IPS DF 19.7 (cell line): ENCODE results near the gene LMBR1.
"Not testable (repeated sequence)": the region's sequence is repeated elsewhere in the genome, so short reads cannot be mapped to it uniquely, and the experiment has no call there.

Experiments
- DNase-seq: peaks from one replicate; pipeline ENCODE4 v3.0.0-alpha.2; 2013; ENCODE audit warnings: low read depth, low spot score

The LMBR1 gene

DNA sequence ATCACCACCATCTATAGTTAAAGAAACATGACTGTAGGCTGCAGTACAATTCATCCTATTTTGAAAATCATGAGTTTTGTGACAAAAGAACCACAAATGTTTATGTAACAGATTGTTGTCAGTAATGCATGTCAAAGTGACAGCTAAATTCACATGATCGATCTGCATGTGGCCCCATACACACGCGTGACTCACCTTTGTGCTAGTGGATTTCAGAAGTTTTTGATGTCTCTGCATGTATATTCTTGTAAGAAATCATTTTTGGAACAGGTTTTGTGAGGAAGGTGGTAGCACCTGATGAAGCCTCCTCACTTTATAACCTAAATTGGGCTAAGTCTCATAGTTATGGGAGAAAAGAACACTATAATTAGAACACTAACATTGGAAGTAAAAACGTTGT is 235.3 kb downstream of the LMBR1 start:
- DNase-seq: no peak

- no peak for DNase-seq
Observed at GRCh38 chr7:156656598-156656997, 236.4 kb downstream of the LMBR1 start.

- DNase-seq: no peak
Observed at GRCh38 chr7:156655983-156656382, 237.0 kb downstream of the LMBR1 start.

GRCh38 chr7:156655251-156655650 is 237.7 kb downstream of the LMBR1 start:
- no peak for DNase-seq

DNA sequence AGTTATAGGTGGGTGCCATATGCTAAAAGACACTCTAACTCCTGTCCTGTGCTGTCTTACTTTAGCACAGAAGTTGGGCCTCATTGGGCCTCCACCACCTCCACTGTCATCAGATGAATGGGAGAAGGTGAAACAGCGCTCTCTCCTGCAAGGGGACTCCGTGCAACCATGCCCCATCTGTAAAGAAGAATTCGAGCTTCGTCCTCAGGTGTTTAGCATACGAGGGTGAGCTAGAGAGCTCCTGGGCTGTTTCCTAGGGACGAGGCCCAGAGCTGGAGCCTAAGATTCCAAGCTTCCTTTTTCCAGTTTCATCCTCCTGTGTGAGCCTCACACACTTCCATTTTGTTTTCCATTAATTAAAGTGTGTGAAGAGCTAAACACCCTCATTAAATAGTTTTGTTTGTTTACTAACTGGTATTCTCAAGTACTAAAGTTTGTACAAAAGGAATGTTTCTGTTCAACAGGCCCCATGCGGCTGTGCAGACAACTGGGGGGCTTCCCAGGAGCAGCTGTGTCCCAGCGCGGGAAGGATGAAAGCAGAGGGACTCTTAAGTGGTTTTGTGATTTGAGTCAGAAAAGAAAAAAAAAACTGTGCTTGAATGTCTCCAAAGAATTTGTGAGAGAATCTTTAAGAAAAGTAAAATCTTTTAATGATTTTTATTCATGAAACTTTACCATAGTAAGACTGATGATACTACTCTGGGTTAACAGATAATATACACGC is 238.3 kb downstream of the LMBR1 start:
- DNase-seq: no peak

- DNase-seq: no peak
Observed at GRCh38 chr7:156652886-156653568, 240.0 kb downstream of the LMBR1 start.

DNA sequence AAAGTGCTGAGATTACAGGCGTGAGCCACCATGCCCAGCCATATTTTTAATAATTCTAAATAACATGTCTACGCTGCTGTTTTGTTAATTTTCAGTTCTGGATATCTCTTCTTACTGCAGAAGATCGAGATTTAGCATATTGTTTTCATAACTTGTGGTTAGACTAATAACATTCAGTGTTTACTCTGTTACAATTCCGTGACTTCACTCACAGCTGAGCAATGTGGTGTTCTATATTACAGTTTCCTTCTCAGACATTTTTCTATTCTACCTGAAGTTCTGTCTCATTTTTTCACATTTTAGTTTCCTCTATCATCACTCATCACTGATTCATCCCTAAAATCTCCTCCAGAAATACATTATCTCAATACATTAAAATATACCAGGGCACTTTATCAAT is 241.5 kb downstream of the LMBR1 start:
- DNase-seq: no peak

DNA sequence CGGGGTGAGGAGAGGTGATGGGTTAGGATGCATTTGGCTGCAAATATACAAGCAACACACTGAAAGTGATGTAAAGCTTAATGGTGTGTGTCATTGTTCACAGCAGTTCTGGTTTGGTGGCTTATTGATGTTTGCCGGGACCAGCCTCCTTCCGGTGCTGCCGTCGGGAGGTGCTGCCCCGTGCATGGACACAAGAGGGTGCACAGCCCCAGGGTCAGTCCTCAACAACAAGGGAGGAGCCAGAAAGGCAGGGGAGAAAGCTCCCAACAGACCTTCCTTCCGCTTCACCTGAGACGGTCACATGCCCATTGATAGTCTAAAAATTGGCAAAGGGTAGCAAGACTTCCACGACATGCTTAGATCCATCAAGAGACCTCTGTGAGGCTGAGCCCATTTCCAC is 242.9 kb downstream of the LMBR1 start:
- DNase-seq: no peak

DNA sequence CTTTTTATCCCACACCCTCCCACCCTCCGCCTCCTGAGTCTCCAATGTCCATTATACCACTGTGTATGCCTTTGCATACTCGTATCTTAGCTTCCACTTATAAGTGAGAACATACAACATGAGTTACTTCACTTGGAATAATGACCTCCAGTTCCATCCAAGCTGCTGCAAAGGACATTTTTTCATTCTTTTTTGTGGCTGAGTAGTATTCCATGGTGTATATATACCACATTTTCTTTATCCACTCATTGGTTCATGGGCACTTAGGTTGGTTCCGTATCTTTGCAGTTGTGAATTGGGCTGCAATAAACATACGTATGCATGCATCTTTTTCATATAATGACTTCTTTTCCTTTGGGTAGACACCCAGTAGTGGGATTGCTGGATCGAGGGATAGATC is 245.7 kb downstream of the LMBR1 start:
- DNase-seq: not testable (repeated sequence)

DNA sequence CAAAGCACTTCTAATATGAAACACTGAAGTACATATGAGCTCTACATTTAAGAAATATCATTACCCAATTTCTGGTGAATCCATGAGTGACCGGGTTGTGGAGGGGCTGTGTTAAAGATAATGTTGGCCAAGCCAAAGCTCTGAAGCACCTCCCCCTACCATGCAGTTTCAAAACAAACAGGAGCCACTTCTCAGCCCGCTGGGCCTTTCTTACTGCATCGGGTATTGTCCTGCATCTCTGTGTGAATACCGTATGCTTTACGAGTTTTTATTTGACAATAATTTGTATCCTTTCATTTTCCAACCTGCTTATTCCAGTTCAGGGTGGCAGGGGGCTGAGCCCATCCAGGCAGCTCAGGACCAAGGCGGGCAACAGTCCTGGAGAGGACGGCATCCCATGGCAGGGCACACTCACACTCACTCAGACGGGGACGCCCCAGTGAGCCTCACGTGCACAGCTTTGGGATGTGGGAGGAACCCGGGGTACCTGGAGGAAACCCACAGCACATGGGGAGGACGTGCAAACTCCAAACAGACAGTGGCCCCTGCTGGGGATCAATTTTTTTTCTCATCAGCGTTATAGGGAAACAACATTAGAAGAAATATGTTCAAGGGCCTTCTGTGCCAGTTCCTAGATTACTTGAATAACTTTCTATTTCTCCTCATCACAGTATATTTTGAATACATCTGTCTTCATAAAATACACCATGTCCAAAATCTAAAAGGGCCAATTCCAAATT is 250.5 kb downstream of the LMBR1 start:
- no peak for DNase-seq

- no peak for DNase-seq
Observed at GRCh38 chr7:156640949-156641485, 252.0 kb downstream of the LMBR1 start.

- DNase-seq: no peak
Observed at GRCh38 chr7:156640257-156640948, 252.6 kb downstream of the LMBR1 start, which contains the start of gene RNF32. RNF32 (plus strand) TSS chr7:156640774; CDS start chr7:156643878, 3,104 bp downstream.

DNA sequence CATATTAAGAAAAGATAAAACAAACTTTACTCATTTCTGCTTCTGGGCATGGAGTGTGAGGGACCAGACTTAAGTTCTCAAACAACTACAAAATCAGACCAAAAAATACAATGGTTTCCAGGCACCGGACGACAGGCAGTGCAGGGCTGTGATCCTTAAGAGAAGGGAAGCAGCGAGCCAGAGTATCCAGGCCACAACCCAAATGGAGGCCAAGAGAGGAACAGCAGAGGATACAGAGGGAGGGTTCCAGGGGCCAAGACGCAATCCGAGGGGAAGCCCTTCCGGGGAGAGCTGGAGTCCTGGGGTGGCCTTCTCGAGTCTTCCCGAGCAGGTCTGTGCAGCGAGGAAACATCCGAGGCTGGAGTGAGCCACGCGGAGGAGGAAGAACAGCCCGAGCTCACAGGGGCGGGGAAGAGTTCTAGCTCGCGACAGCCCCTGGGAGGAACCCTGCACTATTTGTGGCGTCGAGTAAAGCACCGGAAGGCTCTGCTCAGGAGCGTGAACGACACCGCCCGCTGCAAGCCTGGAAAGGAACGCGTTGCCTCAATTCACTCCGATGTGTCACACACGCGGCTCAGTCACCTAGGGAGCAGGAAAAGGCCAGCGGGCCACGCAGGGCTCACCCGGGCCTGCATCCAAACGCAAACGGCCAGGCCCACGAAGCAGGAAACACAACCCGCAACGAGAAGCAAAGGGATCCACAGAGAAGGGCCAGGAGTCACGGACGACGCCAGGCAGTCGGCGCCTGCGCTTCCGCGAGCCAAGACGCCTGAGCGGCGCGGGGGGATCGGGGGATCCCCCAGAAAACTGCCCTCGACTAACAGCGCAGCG is 253.3 kb downstream of the LMBR1 start:
- DNase-seq: no peak

DNA sequence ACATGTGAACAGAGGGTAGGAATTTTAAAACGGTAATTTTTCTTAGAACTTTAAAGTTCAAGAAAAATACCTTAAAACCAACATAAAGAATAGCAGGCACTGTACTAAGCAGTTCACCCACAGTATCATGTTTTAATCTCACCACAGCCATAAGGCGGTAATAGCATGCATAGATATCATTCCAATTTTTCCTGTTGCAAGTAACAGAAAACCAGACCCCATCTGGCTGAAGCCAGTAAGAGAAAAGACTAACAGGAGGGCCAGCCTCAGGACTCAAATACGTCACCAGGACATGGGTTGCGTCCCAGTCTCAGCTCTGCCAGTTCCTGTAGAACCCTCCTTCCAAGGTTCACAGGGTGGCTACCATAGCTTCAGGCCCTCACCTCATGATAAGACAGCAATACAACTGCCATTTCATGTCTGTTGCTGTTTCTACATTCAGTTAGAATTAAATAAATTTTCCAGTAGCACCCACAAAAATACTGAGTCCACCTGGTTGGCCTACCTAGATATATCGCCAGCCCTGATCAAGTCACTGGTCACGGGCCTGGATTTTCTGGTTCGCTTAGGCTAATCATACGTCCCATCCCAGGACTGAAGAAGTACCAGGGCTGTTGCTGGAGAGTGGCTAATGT is 254.4 kb downstream of the LMBR1 start:
- DNase-seq: no peak

GRCh38 chr7:156637093-156637492 is 255.9 kb downstream of the LMBR1 start:
- DNase-seq: not testable (repeated sequence)

GRCh38 chr7:156635529-156636385 is 257.2 kb downstream of the LMBR1 start:
- no peak for DNase-seq

DNA sequence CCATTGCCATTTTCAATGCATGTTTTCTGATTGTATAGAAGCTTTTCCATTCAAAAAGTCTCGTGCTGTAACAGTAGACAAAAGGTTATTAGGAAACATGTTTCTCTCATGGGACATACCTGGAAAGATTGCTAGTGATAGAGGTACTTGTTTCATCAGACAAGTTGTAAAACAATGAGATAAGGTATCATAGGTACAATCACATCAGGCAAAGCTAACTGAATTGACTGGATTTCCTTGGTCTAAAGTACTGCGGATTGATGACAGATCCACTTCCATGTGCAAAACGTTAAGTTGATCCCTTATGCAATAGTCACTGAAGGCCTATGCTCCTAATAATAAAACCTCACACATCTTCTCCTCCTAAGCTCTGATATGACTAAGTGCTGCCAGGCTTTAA is 258.9 kb downstream of the LMBR1 start:
- no peak for DNase-seq

GRCh38 chr7:156629873-156630272 is 263.1 kb downstream of the LMBR1 start:
- no peak for DNase-seq

DNA sequence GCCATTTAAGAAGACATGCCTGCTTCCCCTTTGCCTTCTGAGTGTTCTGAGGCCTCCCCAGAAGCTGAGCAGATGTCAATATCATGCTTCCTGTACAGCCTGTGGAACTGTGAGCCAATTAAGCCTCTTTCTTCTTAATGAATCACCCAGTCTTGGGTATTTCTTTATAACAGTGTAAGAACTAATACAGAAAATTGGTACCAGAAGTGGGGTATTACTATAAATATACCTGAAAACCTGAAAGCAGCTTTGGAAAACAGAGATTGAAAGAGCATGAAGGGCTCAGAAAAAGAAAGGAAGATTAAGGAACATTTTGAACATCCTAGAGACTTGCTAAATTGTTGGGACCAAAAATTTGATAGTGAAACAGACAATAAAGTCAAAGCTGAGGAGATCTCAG is 264.4 kb downstream of the LMBR1 start:
- no peak for DNase-seq
